Fibroblast of lung (primary cell): ENCODE data around the gene MS4A8. TPM values are rescaled to one million over a fixed set of nuclear protein-coding genes. Genes with fewer than 3 reads are reported as not detected.

Experiments used
- DNase-seq, 2 donors: peaks; one replicate each; pipeline versions ENCODE4 v3.0.0 to v3.0.0-alpha.2; 2010; ENCODE audit warnings: low read depth in 2 of 2
- H2AFZ ChIP-seq: 2 replicates; pipeline ENCODE4 v1.5.1; 2012; ENCODE audit warnings: low read length, control low read depth, inconsistent platforms
- H3K27ac ChIP-seq: 2 replicates; pipeline ENCODE4 v1.5.1; 2011; ENCODE audit warnings: low read length, control low read depth; ENCODE audit not compliant: insufficient read depth
- H3K27me3 ChIP-seq: 2 replicates; pipeline ENCODE4 v1.5.1; 2011; ENCODE audit warnings: mild to moderate bottlenecking, low read length; ENCODE audit not compliant: control insufficient read depth, insufficient read depth
- H3K36me3 ChIP-seq: 2 replicates; pipeline ENCODE4 v1.5.1; 2011; ENCODE audit warnings: low read length; ENCODE audit not compliant: control insufficient read depth, insufficient read depth
- H3K4me1 ChIP-seq: 2 replicates; pipeline ENCODE4 v1.5.1; 2011; ENCODE audit warnings: low read length; ENCODE audit not compliant: control insufficient read depth, insufficient read depth; ENCODE audit errors: extremely low read depth
- H3K4me2 ChIP-seq: 2 replicates; pipeline ENCODE4 v1.5.1; 2011; ENCODE audit warnings: low read length, control low read depth; ENCODE audit not compliant: insufficient read depth; ENCODE audit errors: extremely low read depth
- H3K4me3 ChIP-seq, 4 experiments: fragments of 200-600 bp in 1 of 4; sonication (generic) in 1 of 4; replicated peaks in 1 of 4; 2 replicates each; pipeline ENCODE4 v1.5.1; 2011 to 2016; ENCODE audit warnings: low read length in 4 of 4, low read depth in 3 of 4, mild to moderate bottlenecking in 3 of 4, control low read depth in 2 of 4, inconsistent platforms in 1 of 4, mixed read lengths in 1 of 4; ENCODE audit not compliant: insufficient read depth in 1 of 4; ENCODE audit errors: control extremely low read depth in 1 of 4
- H3K79me2 ChIP-seq: 2 replicates; pipeline ENCODE4 v1.5.1; 2012; ENCODE audit warnings: mild to moderate bottlenecking, low read length, inconsistent platforms; ENCODE audit not compliant: control insufficient read depth, insufficient read depth
- H3K9ac ChIP-seq: 2 replicates; pipeline ENCODE4 v1.5.1; 2011; ENCODE audit warnings: mild to moderate bottlenecking, low read length, control low read depth; ENCODE audit not compliant: insufficient read depth
- H3K9me3 ChIP-seq: 2 replicates; pipeline ENCODE4 v1.5.1; 2012; ENCODE audit warnings: low read depth, low read length; ENCODE audit not compliant: control insufficient read depth, insufficient read depth
- H4K20me1 ChIP-seq: 2 replicates; pipeline ENCODE4 v1.5.1; 2011; ENCODE audit warnings: low read length; ENCODE audit not compliant: control insufficient read depth, insufficient read depth; ENCODE audit errors: extremely low read depth
- CTCF ChIP-seq, 2 donors: IDR thresholded peaks in 1 of 2; conservative IDR thresholded peaks in 1 of 2; 1 replicate in 1 of 2; 2 replicates in 1 of 2; pipeline ENCODE4 v1.5.1; 2011 to 2012; ENCODE audit warnings: low read length in 2 of 2, control low read depth in 1 of 2, inconsistent platforms in 1 of 2, low read depth in 1 of 2, mild to moderate bottlenecking in 1 of 2
- EZH2 ChIP-seq: IDR thresholded peaks from 2 replicates; pipeline ENCODE4 v1.5.1; 2012; ENCODE audit warnings: low read length, control low read depth, mild to moderate bottlenecking; ENCODE audit errors: missing control alignments
- polyA plus RNA-seq, 2 donors: library from polyadenylated mRNA; depleted of rRNA in 1 of 2; stranded (reverse) in 1 of 2; unstranded in 1 of 2; fragments of >200 nt; gene quantifications; 2 replicates each; pipeline ENCODE4 v1.2.1, GENCODE V29; 2011 to 2012; ENCODE audit warnings: missing spikeins in 1 of 2
- total RNA-seq: library from RNA; depleted of rRNA; stranded (reverse); fragments of >200 nt; gene quantifications from 2 replicates; pipeline ENCODE4 v1.2.1, GENCODE V29; 2014

MS4A8 gene
- total and polyA plus RNA-seq, 2 donors (not counting 1 experiment from before 2014, with no cell fraction given), result not detected

- no peaks in the 10 kb centered on the region for H3K79me2 ChIP-seq
- no peaks in the 10 kb centered on the region for H3K36me3 ChIP-seq
- H3K4me2 ChIP-seq, result no peak within 1 kb of the TSS
- no peaks in the 10 kb centered on the region for H3K4me1 ChIP-seq
- no peak within 1 kb of the TSS for H3K27ac ChIP-seq
- no peaks in the 10 kb centered on the region for H3K27me3 ChIP-seq
- no peak for DNase-seq
- no peaks in the 10 kb centered on the region for H4K20me1 ChIP-seq
- H2AFZ ChIP-seq, result no peak within 1 kb of the TSS
- TF ChIP-seq EZH2 (no peak), CTCF (conservative IDR thresholded peaks at IDR 0.05 in 1 of 2, IDR thresholded peaks at IDR 0.05 in 1 of 2; ENCODE audit: low read depth in 1 of 2, low read length in 2 of 2) (no peak)
- H3K9ac ChIP-seq, result no peak within 1 kb of the TSS
- no peaks in the 10 kb centered on the region for H3K9me3 ChIP-seq
- H3K4me3 ChIP-seq, result no peak within 1 kb of the TSS
Observed at GRCh38 chr11:60724420-60724819, 25.0 kb downstream of the MS4A8 start, which contains the start of gene MS4A18. Gene MS4A18, plus strand, starts transcription at chr11:60724720.

DNA sequence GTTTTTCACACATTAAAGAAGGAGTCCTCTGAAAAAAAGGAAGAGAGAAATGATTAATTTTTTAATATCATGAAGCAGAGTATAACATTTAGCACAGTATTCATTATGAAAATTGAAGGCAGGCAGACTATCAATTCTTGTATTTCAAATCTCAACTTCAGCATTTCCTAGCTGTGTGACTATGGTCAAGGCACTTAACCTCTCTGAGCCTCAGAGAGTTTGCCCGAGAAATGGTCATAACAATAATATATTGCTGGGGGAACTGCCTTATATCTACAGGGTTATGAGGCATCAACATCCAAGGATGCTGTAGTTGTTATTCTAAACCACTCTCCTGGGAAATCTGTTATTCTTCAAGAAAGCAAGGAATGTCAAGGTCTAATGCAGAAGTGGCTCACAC, 26.2 kb downstream of the MS4A8 start:
- Histone ChIP-seq H3K36me3 (no peaks in the 10 kb centered on the region), H4K20me1 (no peaks in the 10 kb centered on the region), H3K27ac (no peak overlapping the region), H3K9me3 (no peaks in the 10 kb centered on the region), H3K4me3 (no peak overlapping the region), H3K27me3 (no peaks in the 10 kb centered on the region), H3K4me1 (no peaks in the 10 kb centered on the region), H2AFZ (no peak overlapping the region), H3K9ac (no peak overlapping the region), H3K79me2 (no peaks in the 10 kb centered on the region), H3K4me2 (no peak overlapping the region)
- DNase-seq, result no peak
- no peak for TF ChIP-seq CTCF (conservative IDR thresholded peaks at IDR 0.05 in 1 of 2, IDR thresholded peaks at IDR 0.05 in 1 of 2; ENCODE audit: low read depth in 1 of 2, low read length in 2 of 2)
- TF ChIP-seq EZH2, result no peak

GRCh38 chr11:60731586-60731985, 32.2 kb downstream of the MS4A8 start:
- Histone ChIP-seq H3K27ac (no peak overlapping the region), H3K36me3 (no peaks in the 10 kb centered on the region), H3K9ac (no peak overlapping the region), H2AFZ (no peak overlapping the region), H3K27me3 (no peaks in the 10 kb centered on the region), H3K4me3 (no peak overlapping the region), H3K9me3 (no peaks in the 10 kb centered on the region), H4K20me1 (no peaks in the 10 kb centered on the region), H3K4me1 (no peaks in the 10 kb centered on the region), H3K4me2 (no peak overlapping the region), H3K79me2 (no peaks in the 10 kb centered on the region)
- TF ChIP-seq EZH2 (no peak), CTCF (conservative IDR thresholded peaks at IDR 0.05 in 1 of 2, IDR thresholded peaks at IDR 0.05 in 1 of 2; ENCODE audit: low read depth in 1 of 2, low read length in 2 of 2) (no peak)
- DNase-seq, result no peak
